GM21619 (cell line): ENCODE results near the gene KIF25.

Source experiments
- ATAC-seq: cut with Tn5 transposase; IDR thresholded peaks from one replicate; pipeline ENCODE4 v1.9.1; 2021; ENCODE audit not compliant: unreplicated experiment

The KIF25 gene

GRCh38 chr6:168047841-168048723 lies 50.6 kb downstream of the KIF25 start:
- no peak for ATAC-seq

DNA sequence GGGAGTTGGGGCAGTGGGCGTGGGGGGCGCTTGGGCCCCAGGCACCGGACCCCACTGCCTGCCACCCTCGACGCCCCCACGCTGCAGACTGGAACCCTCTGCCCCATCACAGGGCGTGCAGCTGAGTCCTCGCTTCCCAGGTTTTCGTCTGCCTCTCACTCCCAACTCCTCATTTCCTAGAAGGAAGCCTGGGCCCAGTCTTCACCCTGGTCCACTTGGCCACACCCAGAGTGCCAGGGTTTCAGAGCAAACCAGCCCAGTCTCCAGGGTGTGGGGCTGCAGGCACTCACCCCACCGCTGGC lies 51.2 kb downstream of the KIF25 start:
- no peak for ATAC-seq

DNA sequence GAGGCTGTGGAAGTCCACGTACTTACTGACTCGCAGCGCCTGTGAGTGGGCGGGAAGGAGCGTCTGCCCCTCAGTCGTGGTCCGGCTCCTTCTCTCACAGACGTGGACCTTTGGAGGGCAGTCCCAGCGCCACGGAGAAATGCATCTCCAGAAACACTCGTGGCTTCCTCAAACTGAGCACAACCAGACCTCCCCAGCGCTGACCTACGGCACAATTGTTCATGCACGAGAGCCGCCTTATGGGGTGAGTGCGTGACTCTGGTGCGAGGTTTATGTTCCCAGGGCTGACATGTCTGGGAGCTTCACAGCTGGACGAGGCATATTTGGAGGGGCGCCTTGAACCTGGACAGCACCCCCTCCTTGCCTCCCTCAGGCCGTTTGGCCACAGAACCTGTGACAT lies 51.8 kb downstream of the KIF25 start:
- ATAC-seq = no peak

DNA sequence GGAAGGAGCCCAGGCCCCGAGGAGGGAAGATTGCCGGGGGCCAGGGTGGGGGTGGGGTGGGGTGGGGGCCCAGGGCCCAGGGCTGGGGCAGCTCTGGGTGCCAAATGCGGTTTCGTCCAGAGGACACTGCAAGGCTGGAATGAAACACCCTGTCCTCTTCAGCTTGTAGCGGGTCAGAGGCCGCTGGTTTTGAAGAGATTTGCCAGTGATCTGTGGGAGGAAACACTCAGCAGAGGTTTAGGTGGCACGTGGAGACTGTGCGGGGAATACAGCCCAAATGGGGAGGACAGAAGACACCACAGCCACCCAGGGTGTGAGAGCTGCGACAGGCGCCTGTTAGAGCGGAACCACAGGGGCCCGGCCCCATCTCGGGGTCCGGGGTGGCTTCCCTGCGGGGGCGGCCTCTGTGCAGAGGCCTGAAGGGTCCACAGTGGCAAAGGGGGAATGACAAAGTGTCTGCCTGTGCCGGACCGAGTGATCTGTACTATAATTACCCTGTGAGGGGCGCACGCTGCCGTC lies 52.3 kb downstream of the KIF25 start:
- ATAC-seq = no peak

DNA sequence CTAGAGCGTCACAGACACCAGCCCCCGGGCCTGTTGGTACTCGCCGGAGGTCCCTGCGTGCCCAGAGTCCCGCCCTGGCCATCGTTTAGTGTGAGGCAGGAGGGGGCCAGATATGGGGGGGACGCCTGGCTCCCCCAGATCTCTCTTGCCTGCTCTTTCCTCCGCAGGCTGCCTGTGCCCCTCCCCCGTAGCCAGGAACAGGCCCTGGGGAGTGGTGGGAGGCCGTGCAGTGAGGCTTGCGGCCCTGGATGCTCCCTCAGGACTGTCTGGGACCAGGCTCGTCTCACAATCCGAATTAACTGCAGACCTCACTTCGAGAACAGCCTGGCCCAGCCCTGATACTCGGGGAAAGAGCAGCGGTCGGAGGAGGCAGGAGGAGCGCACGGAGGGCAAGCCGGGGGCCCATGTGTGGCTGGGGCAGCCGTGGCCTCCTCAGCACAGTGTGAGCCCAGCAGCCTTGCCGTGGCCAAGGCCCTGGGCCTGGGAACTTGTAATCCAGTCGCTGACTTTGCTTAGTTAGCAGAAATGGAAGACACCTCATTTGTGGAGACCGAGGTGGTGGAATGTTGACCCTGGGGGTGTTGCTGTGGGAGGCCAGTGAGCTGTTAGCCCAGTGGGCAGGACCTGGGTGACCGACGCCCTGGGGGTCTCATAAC lies 52.9 kb downstream of the KIF25 start:
- no peak for ATAC-seq

DNA sequence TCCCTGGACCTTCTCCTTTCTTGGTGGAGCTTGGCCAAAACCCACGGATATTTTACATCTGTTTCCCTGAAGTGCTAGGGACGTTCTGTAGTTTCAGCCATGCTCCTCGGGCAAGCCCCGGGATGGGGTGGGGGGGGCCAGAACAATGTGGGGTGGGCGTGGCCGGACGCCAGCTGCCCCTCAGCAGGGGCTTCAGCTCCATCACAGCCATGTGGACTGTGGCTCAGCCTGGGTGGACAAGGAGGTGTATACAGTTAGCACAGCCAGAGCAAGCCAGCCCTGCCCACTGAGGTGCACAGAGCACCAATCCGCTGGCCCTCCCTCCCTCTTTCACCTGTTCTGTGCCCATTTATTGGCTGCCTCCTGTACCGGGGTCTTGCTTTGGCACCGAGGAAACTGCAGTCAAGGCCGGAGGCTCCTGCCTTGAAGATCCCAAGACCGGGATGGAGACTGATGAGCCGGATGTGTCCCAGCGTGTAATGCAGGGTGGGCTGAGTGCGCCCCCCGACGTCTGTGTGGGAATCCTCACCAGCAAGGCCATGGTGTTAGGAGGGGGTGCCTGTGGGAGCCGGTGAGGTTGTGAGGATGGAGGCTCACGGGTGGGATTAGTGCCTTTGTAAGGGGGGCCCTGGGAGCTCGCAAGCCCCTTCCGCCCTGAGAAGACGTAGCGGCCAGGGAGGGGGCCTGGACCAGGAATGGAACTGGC lies 53.6 kb downstream of the KIF25 start:
- ATAC-seq = no peak

DNA sequence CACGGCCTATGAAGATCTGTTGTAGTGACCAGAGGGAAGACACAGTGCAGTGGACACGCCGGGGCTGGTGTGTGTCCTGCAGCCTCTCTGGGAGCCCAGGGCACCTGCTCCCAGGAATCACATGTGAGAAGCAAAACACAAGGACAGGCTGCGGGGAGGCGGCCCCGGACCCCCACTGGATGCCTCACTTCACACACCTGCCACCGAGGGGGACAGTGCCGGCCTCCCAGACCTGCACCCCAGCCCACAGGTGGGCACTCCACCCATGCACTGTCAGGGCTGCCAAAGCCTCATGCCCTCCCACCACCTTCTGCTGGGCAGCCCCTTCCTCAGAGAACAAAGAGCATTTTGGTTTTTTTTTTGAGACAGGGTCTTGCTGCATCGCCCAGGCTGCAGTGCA lies 54.2 kb downstream of the KIF25 start:
- ATAC-seq = no peak

- no peak for ATAC-seq
Observed at GRCh38 chr6:168052291-168052891, 54.9 kb downstream of the KIF25 start.

DNA sequence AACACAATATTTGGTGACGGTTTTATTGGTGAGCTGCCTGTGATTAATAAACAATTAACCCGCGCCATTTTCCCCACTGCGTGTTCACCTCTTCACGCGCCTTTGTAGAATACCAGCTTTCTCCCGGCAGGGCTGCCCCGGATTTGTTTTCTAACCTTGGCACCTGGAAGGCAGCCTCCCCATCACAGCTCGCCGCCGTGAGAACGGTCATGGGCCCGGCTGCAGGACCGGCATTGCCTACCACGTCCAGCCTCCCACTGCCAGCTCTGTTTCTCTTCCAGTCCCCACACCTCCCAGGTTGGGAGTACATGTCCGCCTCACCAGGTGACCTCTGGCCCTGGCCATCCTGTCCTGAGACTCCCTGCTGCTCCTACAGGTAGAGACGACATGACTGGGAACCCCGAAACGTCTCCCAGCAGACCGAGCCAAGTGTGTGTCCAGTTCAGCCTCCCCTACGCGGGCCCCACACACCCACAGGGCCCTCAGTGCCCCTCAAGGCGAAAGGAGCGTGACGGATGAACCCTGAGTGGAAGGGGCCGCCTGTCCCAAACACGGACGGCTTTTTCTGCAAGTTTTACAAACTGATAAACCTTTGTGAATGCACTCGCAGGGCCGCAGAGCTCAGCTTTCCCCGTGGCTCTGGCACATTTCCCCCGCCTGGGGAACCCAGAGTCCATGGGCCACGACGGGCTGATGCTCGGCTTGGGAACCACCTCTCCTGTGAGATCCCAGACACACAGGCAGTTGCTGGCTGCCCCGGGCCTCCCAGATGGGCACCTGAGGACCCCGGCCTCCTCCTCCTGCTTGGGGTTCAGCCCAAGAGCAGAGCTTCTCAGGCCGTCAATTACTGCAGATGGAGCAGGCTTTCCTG lies 55.9 kb downstream of the KIF25 start:
- ATAC-seq = no peak

- no peak for ATAC-seq
Observed at GRCh38 chr6:168053957-168054471, 56.5 kb downstream of the KIF25 start.

DNA sequence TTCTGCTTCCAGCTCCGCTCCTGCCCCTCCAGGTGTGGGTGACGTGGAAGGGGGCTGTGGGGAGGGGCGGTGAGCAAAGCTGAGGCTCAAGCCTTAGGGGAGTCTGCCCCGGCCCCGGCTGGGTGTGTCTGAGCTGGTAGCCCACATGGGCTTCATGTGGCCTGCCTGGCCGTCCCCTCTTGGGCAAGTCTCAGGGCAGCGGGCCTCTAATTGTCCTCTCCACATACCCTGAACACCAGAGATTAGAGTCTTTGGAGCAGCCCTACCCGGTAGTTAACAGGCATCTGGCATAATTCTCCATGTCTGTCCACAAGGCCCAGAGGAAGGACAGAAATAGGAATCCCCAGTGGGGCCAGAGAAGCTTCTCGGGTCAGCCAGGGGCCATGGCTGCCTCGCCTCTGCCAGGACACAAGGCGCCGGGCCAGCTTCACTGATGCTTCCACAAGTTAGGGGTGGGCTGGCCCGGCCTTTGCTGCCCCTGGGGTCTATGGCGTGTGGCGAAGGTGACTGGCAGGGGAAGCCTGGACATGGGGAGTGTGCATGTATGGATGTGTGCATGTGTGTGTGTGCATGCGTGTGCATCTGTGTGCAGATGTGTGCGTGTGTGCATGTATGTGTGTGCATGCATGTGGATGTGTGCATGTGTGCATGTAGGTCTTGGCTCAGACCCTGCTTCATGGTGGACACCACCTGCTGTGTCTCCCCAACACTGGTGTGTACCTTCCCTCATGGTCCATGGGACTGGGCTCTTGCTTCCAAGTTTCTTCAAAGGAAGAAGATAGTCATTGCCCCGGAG lies 57.5 kb downstream of the KIF25 start:
- ATAC-seq = no peak

GRCh38 chr6:168055696-168056489 lies 58.4 kb downstream of the KIF25 start:
- ATAC-seq = no peak

DNA sequence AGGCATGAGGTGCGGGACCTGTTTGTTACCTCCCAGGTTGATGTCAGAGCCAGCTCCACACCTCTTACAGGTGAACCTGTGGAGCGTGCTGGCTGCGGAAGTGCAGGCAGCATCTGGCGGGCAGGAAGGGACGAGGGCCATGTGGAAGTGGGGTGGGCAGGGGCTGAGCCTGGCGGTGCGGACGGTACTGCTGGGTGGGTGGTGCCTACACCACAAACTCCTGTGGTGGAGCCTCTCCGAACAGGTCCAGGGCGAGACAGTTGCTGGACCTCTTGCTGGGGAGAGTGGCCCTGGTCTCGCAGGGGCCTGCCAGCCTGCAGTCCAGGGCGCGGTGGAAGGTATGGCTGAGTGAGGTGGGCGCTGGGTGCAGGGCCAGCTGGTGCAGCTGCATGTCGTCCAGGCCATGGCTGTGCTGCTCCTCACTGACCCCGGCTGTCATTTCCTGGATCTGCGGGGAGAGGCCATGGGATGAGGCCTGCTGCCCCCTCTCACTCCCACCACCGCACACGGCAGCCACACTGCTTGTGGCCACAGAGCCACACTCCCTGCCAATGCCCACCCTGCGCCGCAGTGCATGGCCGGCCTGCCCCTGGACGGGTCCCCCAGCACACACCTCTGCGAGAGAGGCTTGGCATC lies 59.5 kb downstream of the KIF25 start:
- ATAC-seq = no peak

DNA sequence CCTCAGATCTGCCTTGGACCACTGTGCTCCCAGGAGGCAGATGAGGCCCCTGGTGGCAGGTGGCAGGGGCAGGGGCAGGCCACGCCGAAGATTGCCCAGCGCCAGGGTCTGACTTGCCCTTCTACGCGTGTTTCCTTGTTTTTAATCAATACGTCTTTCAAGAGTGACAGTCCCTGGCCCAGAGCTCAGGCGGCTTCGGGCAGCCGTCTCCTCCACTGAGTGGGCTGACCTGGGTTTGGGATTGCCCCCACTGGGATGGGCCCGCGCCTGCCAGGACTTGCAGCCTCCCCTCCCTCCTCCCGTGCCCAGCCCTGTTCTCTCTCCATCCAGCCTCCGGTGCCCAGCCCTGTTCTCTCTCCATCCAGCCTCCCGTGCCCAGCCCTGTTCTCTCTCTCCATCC lies 60.4 kb downstream of the KIF25 start:
- no peak for ATAC-seq

- ATAC-seq = no peak
Observed at GRCh38 chr6:168058691-168059551, 61.5 kb downstream of the KIF25 start.

DNA sequence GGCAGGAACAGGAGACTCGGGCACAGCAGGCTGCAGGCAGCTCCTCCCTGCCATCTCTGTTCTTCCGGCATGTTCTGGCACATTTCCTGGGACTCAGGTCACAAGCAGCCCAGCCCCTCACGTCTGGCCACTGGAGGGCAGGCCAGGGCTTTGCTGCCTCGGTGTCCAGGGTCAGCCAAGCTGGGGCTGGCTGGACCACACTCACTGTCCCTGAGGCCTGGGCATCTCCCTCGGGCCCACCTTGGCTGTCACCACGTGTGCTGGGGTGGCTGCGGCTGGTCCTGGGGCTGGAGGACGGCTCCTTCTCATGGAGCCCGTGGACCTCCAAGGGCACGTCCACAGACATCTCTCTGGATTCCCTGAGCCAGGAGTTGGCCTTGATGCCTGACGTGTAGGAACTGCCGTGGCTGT lies 63.1 kb downstream of the KIF25 start:
- ATAC-seq = no peak
